ENCODE data around the gene SEC14L1. TPM values are rescaled to one million over a fixed set of nuclear protein-coding genes. Genes with fewer than 3 reads are reported as not detected.

The SEC14L1 gene
- total RNA-seq, 1 experiment from 2014 or later: 58.6 TPM

GRCh38 chr17:77233127-77233526 lies 92.4 kb downstream of the SEC14L1 start:
- no peaks in the 10 kb centered on the region for H3K9me3 Mint-ChIP-seq
- no peak overlapping the region for H2BK15ac ChIP-seq (ENCODE audit: low read depth, low read length)
- no peaks in the 10 kb centered on the region for H3K36me3 Mint-ChIP-seq (ENCODE audit: insufficient read depth in 1 of 3, low read depth in 3 of 3)
- H3K56ac ChIP-seq (ENCODE audit: insufficient read length, low read depth, low read length): no peak overlapping the region
- H3T11ph ChIP-seq (ENCODE audit: low read length): no peak overlapping the region
- no peak overlapping the region for H3K14ac ChIP-seq (ENCODE audit: insufficient read depth, low read length)
- H2AK5ac ChIP-seq (ENCODE audit: insufficient read length, low read length): no peak overlapping the region
- DNase-seq: no peak
- no peaks in the 10 kb centered on the region for H3K27me3 ChIP-seq (ENCODE audit: insufficient read depth, low read length)
- H3K4me3 Mint-ChIP-seq: no peak overlapping the region
- H3K27ac ChIP-seq (ENCODE audit: insufficient read length, low read depth, low read length): no peak overlapping the region
- H3K23me2 ChIP-seq (ENCODE audit: insufficient read length, low read depth, low read length, poor library complexity, severe bottlenecking): no peaks in the 10 kb centered on the region
- H3K4ac ChIP-seq (ENCODE audit: low read depth, low read length): no peak overlapping the region
- no peak overlapping the region for H2AFZ ChIP-seq (ENCODE audit: low read length)
- no peaks in the 10 kb centered on the region for H3K79me2 ChIP-seq (ENCODE audit: insufficient read depth, low read length)
- no peak overlapping the region; a peak in 1 of 7 replicates for H3K27ac Mint-ChIP-seq
- TF ChIP-seq CTCF (conservative IDR thresholded peaks at IDR 0.05): no peak
- no peaks in the 10 kb centered on the region for H4K20me1 ChIP-seq (ENCODE audit: control insufficient read depth, insufficient read depth, insufficient read length)
- no peak overlapping the region for H4K5ac ChIP-seq (ENCODE audit: insufficient read length, low read depth, low read length)
- no peaks in the 10 kb centered on the region for H3K79me1 ChIP-seq (ENCODE audit: insufficient read depth, low read depth, low read length, poor library complexity, severe bottlenecking)
- H3K9ac ChIP-seq (ENCODE audit: extremely low read depth, insufficient read length, low read length): no peak overlapping the region
- no peak overlapping the region for H3K18ac ChIP-seq (ENCODE audit: insufficient read length, low read depth, low read length)
- no peak overlapping the region for H2BK12ac ChIP-seq (ENCODE audit: insufficient read length, low read depth, low read length)
- H4K91ac ChIP-seq (ENCODE audit: insufficient read length, low read depth, low read length): no peak overlapping the region
- no peak overlapping the region for H2BK20ac ChIP-seq (ENCODE audit: low read depth, low read length, poor library complexity, severe bottlenecking)
- H3K9me3 ChIP-seq (ENCODE audit: control insufficient read depth, low read depth, low read length): no peaks in the 10 kb centered on the region
- no peak overlapping the region for H3K23ac ChIP-seq (ENCODE audit: insufficient read length, low read depth, low read length)
- no CpG with 5 or more reads among the region's 10 CpGs for WGBS (ENCODE audit: extremely low coverage, insufficient read length, low lambda C conversion rate)
- no peak overlapping the region for H2BK5ac ChIP-seq (ENCODE audit: insufficient read length, low read length)
- H3K27me3 Mint-ChIP-seq (ENCODE audit: low read depth): peaks cover 2% of the 10 kb centered on the region
- peaks cover 5 to 11% of the 10 kb centered on the region in 2 experiments; a peak in 3 of 4 replicates for H3K4me1 Mint-ChIP-seq
- H3K4me1 ChIP-seq (ENCODE audit: insufficient read depth, low read length): no peaks in the 10 kb centered on the region
- H2BK120ac ChIP-seq (ENCODE audit: low read depth, low read length, poor library complexity, severe bottlenecking): no peak overlapping the region
- no peak overlapping the region for H3K4me2 ChIP-seq (ENCODE audit: insufficient read depth, insufficient read length, low read length)
- H4K8ac ChIP-seq (replicated peaks; ENCODE audit: insufficient read length, low read depth, low read length): no peak overlapping the region
